ENCODE data around the gene CCDC15.

GRCh38 chr11:125001849-125002248 is 47.8 kb downstream of the CCDC15 start:
- TF ChIP-seq CTCF (IDR thresholded peaks at IDR 0.05; ENCODE audit: low read length) (no peak), EZH2 (optimal IDR thresholded peaks at IDR 0.05; ENCODE audit: low read depth, low read length) (no peak)
